ENCODE results near the gene PIK3CB. TPM values are rescaled to one million over a fixed set of nuclear protein-coding genes. Genes with fewer than 3 reads are reported as not detected.

PIK3CB gene
- total and polyA plus RNA-seq, 2 of the 8 experiments (the other 6 are each of a cell fraction or from before 2014, with no cell fraction given): 8.3 to 35.2 TPM

DNA sequence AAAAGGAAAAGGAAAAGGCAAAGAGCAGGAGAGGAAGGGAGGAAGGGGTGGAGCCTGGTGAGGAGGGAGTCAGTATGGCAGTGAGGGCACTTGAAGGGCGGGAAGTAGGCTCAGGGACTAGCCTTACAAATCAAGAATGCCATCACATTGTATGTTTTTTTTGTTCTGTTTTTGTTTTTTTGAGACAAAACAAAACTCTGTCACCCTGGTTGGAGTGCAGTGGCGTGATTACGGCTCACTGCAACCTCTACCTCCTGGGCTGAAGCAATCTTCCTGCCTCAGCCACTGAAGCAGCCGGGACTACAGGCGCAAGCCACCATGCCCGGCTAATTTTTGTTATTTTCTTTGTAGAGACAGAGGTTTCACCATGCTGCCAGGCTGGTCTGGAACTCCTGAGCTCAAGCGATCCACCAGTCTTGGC is 10.5 kb upstream of the PIK3CB start (continued):
- TF ChIP-seq ASH2L (IDR thresholded peaks at IDR 0.05; ENCODE audit: low read length): no peak
